ENCODE results near the gene PDE4D.
"Not testable (repeated sequence)": the region's sequence is repeated elsewhere in the genome, so short reads cannot be mapped to it uniquely, and the experiment has no call there.

Gene PDE4D

DNA sequence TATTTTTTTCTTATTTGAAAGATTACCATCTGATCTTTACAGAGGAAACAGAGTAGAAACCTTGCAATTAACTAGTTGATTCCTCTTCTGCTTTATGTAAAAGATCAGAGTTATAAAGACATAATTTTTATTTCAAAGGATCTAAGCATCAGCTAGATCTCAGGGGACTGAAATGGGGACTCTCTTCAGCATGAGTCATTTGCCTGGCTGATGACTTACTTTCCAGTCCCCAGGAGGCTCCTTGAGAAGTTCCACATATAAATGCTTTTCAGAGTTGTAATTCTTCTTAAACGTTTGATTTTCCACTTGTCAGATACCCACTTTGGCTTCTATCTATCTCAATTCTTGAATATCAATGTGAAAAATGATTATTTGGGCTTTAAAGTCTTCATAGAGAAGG lies 921.2 kb downstream of the PDE4D start:
- DNase-seq, result no peak

DNA sequence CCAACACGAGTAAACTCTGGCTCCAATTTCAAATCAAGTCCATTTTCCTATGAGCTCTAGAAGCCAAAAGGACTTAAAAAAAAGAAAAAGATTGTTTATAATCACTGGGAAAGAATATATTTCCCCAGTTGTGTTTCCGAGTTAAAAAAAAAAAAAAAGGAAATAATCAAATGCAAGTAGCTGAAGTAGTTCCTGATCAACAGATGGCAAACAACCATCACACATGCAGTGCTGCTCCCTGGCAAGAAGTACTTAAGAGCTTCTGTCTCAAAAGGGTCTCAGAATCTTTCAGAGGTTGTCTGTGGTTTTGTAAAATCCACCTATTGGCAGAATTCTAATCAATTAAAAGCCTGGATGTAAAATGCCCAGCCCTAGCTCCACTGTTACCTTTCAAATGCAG lies 922.8 kb downstream of the PDE4D start:
- DNase-seq, result no peak

DNA sequence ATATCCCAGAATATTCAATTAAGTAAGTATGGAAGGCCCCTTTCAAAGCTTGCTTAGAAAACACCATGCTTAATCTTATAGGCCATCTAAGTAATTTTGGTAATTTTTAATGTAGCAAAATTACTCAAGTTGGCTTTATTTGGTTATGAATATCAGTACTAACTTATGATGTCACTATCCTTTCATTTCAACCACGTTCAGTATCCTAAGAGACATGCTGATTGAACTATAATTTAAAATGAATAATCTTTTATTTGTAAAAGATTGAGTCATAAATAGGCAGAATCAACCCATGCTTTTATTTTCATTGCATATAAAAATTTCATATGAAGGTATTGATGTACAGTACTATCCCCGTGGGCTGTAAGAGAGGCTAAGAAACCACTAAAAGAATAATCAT lies 923.7 kb downstream of the PDE4D start:
- DNase-seq, result no peak

DNA sequence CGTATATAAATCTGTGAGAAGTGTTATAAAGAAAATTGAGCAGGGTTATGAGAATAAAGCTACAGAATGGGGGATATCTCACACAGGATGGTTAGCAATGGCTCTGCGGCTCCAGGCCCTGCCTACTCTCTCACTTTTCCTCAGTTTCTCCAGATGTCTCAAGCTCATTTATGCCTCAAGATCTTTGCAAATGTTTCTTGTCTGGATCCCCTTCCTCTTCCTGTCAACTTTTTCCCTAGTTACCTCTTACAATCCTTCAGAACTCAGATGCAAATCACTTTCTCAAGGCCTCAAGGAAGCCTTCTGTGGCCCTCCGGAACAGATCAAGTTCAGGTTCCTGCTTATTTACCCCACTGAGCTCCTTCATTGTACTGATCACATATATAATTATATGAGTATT lies 924.3 kb downstream of the PDE4D start:
- DNase-seq, result no peak

DNA sequence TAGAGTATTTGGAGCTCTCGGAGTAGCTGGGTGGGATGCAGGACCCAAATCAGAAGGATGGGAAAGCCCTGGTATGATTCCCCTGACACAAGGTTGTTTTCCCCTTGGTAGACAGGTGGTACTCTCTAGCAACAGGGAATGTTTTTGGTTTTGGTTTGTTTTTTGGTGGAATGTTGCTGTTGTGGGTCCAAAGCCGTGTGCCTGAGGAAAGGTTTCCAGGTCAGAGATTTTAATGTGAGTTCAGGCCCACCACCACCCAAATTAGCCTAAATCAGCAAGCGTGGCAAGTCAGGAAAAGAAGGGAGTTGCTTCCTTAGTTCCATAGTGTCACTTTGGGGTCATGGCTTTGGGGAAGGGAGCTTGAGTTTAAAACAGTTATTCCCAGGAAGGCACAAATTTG lies 925.2 kb downstream of the PDE4D start:
- DNase-seq, result no peak

DNA sequence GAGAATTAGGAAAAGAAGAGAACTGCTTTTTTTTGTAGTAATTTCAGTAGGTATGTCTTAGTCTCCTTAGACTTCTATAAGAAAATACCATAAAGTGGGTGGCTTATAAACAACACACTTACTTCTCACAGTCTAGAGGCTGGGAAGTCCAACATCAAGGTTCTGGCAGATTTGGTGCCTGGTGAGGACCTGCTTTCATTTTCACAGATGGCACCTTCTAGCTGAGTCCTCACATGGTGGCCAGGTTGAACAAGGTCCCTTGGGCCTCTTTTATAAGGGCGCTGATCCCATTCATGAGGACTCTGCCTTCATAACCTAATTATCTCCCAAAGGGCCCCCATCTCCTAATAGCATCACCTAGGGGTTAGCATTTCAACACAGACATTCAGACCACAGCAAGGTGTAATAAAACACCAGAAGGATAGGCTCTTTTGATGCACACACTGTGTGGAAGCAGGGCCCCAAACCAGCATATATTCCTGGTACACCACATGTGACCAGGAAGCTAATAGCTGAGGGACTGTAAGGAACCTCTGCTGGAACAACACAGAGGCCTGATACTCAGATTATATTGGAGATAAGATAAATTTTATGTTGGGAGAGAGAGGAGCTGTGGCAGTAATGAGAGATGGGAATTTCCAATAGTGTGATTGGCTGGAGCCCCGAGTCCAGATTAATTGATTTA lies 925.8 kb downstream of the PDE4D start:
- DNase-seq, result no peak

GRCh38 chr5:58965677-58966414 lies 927.7 kb downstream of the PDE4D start:
- DNase-seq, result no peak

DNA sequence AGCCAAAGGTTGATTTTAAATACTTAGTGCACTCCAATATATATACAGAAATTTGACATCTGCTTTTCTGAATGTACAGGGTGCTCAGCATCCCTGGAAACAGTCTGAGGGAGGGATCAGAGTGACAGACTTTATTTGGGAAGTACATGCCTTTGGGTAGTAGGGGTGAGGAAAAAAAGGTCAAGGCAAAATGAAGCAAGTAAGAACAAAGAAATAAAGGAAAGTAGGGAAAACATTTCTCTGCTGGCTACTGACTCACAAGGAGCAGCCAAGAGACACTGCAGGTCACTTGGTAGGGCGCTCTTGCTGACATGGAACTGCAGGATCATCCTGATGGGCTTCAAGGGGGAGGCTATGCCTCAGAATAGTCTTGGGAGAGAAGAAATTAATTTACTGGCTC lies 929.7 kb downstream of the PDE4D start:
- no peak for DNase-seq

DNA sequence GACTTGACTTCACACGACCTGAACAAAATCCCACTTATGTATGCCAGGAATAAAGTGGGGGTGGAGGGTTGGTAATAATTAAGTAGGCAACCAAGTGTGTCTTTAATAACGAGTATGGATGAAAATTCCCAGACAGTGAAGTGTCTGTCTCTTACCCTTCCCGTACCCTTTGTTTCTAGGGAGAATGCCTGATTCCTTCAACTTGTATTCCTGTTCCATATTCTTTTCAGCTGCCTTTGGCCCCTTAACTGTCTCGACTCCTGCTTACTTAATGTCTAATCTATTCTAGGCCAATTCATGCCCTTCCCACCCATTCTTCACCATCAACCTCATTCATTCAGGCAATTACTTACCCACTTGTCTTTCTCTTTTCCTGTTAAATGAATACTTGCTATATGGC lies 930.2 kb downstream of the PDE4D start:
- DNase-seq, result no peak

GRCh38 chr5:58961631-58962280 lies 931.8 kb downstream of the PDE4D start:
- no peak for DNase-seq

DNA sequence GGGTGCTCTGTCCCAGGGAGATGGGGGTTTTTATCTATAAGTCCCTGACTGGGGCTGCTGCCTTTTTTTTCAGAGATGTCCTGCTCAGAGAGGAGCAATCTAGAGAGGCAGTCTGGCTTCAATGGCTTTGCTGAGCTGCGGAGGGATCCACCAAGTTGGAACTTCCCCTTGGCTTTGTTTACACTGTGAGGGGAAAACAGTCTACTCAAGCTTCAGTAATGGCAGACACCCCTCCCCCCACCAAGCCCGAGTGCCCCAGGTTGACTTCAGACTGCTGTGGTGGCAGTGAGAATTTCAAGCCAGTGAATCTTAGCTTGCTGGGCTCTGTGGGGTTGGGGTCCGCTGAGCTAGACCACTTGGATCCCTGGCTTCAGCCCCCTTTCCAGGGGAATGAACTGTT lies 934.8 kb downstream of the PDE4D start:
- no peak for DNase-seq

DNA sequence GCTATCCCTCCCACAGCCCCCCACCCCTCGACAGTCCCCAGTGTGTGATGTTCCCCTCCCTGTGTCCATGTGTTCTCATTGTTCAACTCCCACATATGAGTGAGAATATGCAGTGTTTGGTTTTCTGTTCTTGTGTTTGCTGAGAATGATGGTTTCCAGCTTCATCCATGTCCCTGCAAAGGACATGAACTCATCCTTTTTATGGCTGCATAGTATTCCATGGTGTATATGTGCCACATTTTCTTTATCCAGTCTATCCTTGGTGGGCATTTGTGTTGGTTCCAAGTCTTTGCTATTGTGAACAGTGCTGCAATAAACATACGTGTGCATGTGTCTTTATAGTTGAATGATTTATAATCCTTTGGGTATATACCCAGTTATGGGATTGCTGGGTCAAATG lies 940.3 kb downstream of the PDE4D start:
- not testable (repeated sequence) for DNase-seq

DNA sequence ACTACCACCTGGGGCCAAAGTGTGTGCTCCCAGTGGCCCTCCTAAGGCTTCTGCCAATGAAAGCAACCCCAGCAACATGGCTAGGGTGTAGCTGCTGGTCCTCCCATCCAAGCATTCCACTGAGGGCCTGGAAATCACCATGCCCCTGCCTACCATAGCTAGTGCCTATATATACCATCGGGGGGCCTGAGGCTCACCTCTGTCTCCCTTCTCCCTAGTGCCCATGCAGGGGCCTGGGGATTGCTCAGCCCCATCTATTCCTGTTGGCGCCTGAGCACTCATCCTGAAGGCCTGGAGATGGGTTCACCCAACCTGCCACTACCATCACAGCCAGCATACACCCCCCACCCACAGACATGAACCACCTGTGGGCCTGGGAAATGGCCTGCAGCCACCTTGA lies 943.3 kb downstream of the PDE4D start:
- DNase-seq, result no peak

DNA sequence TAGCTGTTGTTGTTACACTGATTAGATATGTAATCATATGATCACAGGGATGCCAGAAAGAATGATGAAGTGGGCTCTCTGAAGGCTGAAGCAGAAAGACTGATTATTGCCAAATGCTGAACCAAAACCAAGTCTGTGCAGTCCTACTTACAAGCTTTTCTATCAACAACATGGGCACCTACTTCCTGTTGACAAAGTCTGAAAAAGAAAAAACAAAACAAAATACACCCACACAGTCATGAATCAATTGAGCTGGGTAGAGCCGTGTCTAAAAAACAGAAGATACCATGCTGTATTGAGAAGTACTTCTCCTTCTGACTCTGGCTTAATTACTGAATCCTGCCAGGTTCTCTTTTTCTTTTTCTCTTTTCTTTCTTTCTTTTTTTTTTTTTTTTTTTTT lies 947.3 kb downstream of the PDE4D start:
- no peak for DNase-seq

- no peak for DNase-seq
Observed at GRCh38 chr5:58944221-58944620, 949.3 kb downstream of the PDE4D start.

DNA sequence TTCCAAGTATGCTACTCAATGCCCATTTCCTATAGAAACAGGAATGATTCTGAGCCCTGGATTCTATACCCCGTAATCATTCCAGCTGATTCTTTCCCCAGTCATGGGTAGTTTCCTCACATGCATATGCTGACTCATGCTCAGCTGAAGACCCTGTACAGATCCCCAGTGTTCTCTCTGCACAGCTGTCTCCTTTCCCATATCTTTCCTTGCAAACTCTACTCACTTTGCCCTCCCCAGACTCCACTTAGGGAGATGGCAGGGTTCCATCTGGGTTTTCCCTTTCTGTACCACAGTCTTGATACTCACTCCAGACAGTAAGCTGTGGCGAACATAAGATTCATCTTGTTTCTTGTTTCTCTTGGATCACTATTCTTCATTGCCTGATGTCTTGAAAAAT lies 953.1 kb downstream of the PDE4D start:
- DNase-seq, result no peak

- DNase-seq, result no peak
Observed at GRCh38 chr5:58939664-58940063, 953.9 kb downstream of the PDE4D start.

DNA sequence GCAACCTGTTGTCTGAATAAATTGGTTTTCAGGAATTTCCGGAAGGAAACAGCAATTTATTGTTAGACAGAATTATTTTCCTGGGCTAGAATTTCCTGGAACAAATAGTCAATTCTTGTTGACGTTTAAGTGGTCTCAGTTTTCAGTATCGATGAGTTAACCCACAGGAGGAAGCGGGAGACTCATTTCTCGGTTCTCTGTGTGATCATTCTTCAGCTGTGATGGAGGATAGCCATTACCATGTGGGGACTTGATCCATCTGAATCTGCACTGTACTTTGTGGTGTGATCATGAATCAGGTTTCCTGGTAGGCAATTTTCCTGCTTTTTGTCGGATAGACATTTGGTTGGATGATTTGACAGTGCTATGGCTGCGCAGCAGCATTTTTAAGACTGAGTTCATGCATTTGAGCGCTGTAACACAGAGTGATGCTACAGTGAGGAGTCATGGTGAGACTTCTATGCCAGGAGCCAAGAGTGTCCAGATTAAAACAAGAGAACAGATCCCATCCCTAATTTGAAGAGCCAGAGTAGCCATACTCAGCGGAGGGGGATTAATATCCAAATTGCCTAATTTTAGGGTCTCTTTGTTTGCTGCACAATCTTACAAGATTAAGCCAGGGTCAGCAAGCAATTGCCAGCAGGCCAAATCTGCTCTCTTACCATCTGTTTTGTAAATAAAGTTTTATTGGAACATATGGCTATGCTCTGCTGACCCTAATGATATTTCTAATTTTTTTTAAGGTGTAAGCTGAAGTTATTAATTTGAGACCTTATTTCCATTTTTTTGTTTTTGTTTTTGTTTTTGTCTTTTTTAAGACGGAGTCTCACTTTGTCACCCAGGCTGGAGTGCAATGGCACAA lies 954.7 kb downstream of the PDE4D start:
- DNase-seq, result no peak

GRCh38 chr5:58937031-58937681 lies 956.4 kb downstream of the PDE4D start:
- DNase-seq, result no peak

DNA sequence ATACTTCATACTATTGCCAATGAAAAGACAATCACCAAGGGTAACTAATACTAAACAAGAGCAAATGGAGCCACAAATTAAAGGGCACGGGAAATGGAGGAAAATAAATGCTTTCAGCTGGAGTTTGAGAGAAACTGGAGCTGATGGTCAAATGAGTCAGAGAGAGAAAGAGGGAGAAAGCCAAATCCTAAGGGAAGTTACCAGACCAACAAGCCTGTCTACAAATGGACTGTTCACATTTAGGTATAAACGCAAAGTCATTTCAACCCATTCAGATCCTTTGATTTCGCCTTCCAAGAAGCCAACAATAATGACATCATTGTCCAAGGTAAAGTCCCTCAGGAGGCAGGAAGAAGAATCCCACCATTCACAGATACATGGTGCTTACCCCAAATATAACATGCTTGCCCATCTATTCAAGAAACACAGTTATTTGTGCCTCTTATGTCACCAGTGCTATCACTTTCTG lies 958.9 kb downstream of the PDE4D start:
- DNase-seq, result no peak

- no peak for DNase-seq
Observed at GRCh38 chr5:58933891-58934628, 959.5 kb downstream of the PDE4D start.

GRCh38 chr5:58932057-58932612 lies 961.4 kb downstream of the PDE4D start:
- no peak for DNase-seq

Measured in NCI-H226 (cell line).